ENCODE measurements around the gene SCYGR7.

SCYGR7 gene

GRCh38 chr2:227761740-227762476, 33.8 kb downstream of the SCYGR7 start:
- no peak overlapping the region for H3K4me3 ChIP-seq (ENCODE audit: low read depth, low read length)
- peaks cover 10% of the 10 kb centered on the region for H3K4me1 ChIP-seq (ENCODE audit: control insufficient read depth, insufficient read depth, low read length)
- H3K36me3 ChIP-seq (ENCODE audit: control insufficient read depth, insufficient read depth, low read length) = no peaks in the 10 kb centered on the region
- H3K9ac ChIP-seq (ENCODE audit: low read depth, low read length) = no peak overlapping the region
- H3K27me3 ChIP-seq (ENCODE audit: control insufficient read depth, insufficient read depth, low read length) = no peaks in the 10 kb centered on the region
- no peaks in the 10 kb centered on the region for H3K9me3 ChIP-seq (ENCODE audit: control insufficient read depth, insufficient read depth, low read length)

- Histone ChIP-seq H3K9me3 (ENCODE audit: control insufficient read depth, insufficient read depth, low read length) (no peaks in the 10 kb centered on the region), H3K27me3 (ENCODE audit: control insufficient read depth, insufficient read depth, low read length) (no peaks in the 10 kb centered on the region), H3K4me1 (ENCODE audit: control insufficient read depth, insufficient read depth, low read length) (no peaks in the 10 kb centered on the region), H3K4me3 (ENCODE audit: low read depth, low read length) (no peak overlapping the region), H3K9ac (ENCODE audit: low read depth, low read length) (no peak overlapping the region), H3K36me3 (ENCODE audit: control insufficient read depth, insufficient read depth, low read length) (no peaks in the 10 kb centered on the region)
Measured at GRCh38 chr2:227765788-227766372, 37.7 kb downstream of the SCYGR7 start.

GRCh38 chr2:227766373-227766883, 38.3 kb downstream of the SCYGR7 start:
- no peaks in the 10 kb centered on the region for H3K36me3 ChIP-seq (ENCODE audit: control insufficient read depth, insufficient read depth, low read length)
- no peaks in the 10 kb centered on the region for H3K4me1 ChIP-seq (ENCODE audit: control insufficient read depth, insufficient read depth, low read length)
- H3K4me3 ChIP-seq (ENCODE audit: low read depth, low read length) = no peak overlapping the region
- H3K9ac ChIP-seq (ENCODE audit: low read depth, low read length) = no peak overlapping the region
- no peaks in the 10 kb centered on the region for H3K9me3 ChIP-seq (ENCODE audit: control insufficient read depth, insufficient read depth, low read length)
- no peaks in the 10 kb centered on the region for H3K27me3 ChIP-seq (ENCODE audit: control insufficient read depth, insufficient read depth, low read length)

GRCh38 chr2:227767830-227768229, 39.7 kb downstream of the SCYGR7 start:
- no peak overlapping the region for H3K9ac ChIP-seq (ENCODE audit: low read depth, low read length)
- no peaks in the 10 kb centered on the region for H3K36me3 ChIP-seq (ENCODE audit: control insufficient read depth, insufficient read depth, low read length)
- no peaks in the 10 kb centered on the region for H3K27me3 ChIP-seq (ENCODE audit: control insufficient read depth, insufficient read depth, low read length)
- H3K4me3 ChIP-seq (ENCODE audit: low read depth, low read length) = no peak overlapping the region
- H3K4me1 ChIP-seq (ENCODE audit: control insufficient read depth, insufficient read depth, low read length) = peaks cover 3% of the 10 kb centered on the region
- no peaks in the 10 kb centered on the region for H3K9me3 ChIP-seq (ENCODE audit: control insufficient read depth, insufficient read depth, low read length)

GRCh38 chr2:227772197-227772661, 44.1 kb downstream of the SCYGR7 start:
- Histone ChIP-seq H3K4me1 (ENCODE audit: control insufficient read depth, insufficient read depth, low read length) (peaks cover 10% of the 10 kb centered on the region), H3K4me3 (ENCODE audit: low read depth, low read length) (no peak overlapping the region), H3K36me3 (ENCODE audit: control insufficient read depth, insufficient read depth, low read length) (no peaks in the 10 kb centered on the region), H3K9ac (ENCODE audit: low read depth, low read length) (no peak overlapping the region), H3K27me3 (ENCODE audit: control insufficient read depth, insufficient read depth, low read length) (no peaks in the 10 kb centered on the region), H3K9me3 (ENCODE audit: control insufficient read depth, insufficient read depth, low read length) (no peaks in the 10 kb centered on the region)

- H3K9ac ChIP-seq (ENCODE audit: low read depth, low read length) = no peak overlapping the region
- no peaks in the 10 kb centered on the region for H3K9me3 ChIP-seq (ENCODE audit: control insufficient read depth, insufficient read depth, low read length)
- H3K36me3 ChIP-seq (ENCODE audit: control insufficient read depth, insufficient read depth, low read length) = no peaks in the 10 kb centered on the region
- H3K4me1 ChIP-seq (ENCODE audit: control insufficient read depth, insufficient read depth, low read length) = peaks cover 10% of the 10 kb centered on the region
- H3K4me3 ChIP-seq (ENCODE audit: low read depth, low read length) = no peak overlapping the region
- H3K27me3 ChIP-seq (ENCODE audit: control insufficient read depth, insufficient read depth, low read length) = no peaks in the 10 kb centered on the region
Measured at GRCh38 chr2:227772932-227773331, 44.8 kb downstream of the SCYGR7 start.

- Histone ChIP-seq H3K4me3 (ENCODE audit: low read depth, low read length) (no peak overlapping the region), H3K4me1 (ENCODE audit: control insufficient read depth, insufficient read depth, low read length) (peaks cover 10% of the 10 kb centered on the region), H3K27me3 (ENCODE audit: control insufficient read depth, insufficient read depth, low read length) (no peaks in the 10 kb centered on the region), H3K9ac (ENCODE audit: low read depth, low read length) (no peak overlapping the region), H3K9me3 (ENCODE audit: control insufficient read depth, insufficient read depth, low read length) (no peaks in the 10 kb centered on the region), H3K36me3 (ENCODE audit: control insufficient read depth, insufficient read depth, low read length) (no peaks in the 10 kb centered on the region)
Measured at GRCh38 chr2:227774011-227774624, 46.0 kb downstream of the SCYGR7 start.

GRCh38 chr2:227774895-227775842, 47.0 kb downstream of the SCYGR7 start:
- H3K36me3 ChIP-seq (ENCODE audit: control insufficient read depth, insufficient read depth, low read length) = no peaks in the 10 kb centered on the region

More at GRCh38 chr2:227774895-227775842, 47.0 kb downstream of the SCYGR7 start:
- Histone ChIP-seq H3K4me3 (ENCODE audit: low read depth, low read length) (no peak overlapping the region), H3K9me3 (ENCODE audit: control insufficient read depth, insufficient read depth, low read length) (no peaks in the 10 kb centered on the region), H3K4me1 (ENCODE audit: control insufficient read depth, insufficient read depth, low read length) (peaks cover 10% of the 10 kb centered on the region), H3K27me3 (ENCODE audit: control insufficient read depth, insufficient read depth, low read length) (no peaks in the 10 kb centered on the region), H3K9ac (ENCODE audit: low read depth, low read length) (no peak overlapping the region)

All from iPS-15b (cell line).